Activated naive CD8-positive, alpha-beta T cell (primary cell): Measurements from ENCODE around the gene SRSF12.

Experiments used
- H3K27ac Mint-ChIP-seq: one replicate; pipeline ENCODE4 v1.8.0; 2021; ENCODE audit warnings: mixed read lengths
- H3K27me3 Mint-ChIP-seq: one replicate; pipeline ENCODE4 v1.8.0; 2021; ENCODE audit warnings: mixed read lengths
- H3K36me3 Mint-ChIP-seq: one replicate; pipeline ENCODE4 v1.8.0; 2021; ENCODE audit warnings: mixed read lengths
- H3K4me1 Mint-ChIP-seq: one replicate; pipeline ENCODE4 v1.8.0; 2021; ENCODE audit warnings: low read depth, mixed read lengths
- H3K4me3 Mint-ChIP-seq: one replicate; pipeline ENCODE4 v1.8.0; 2021; ENCODE audit warnings: mild to moderate bottlenecking, mixed read lengths
- H3K9me3 Mint-ChIP-seq: one replicate; pipeline ENCODE4 v1.8.0; 2021; ENCODE audit warnings: low read depth, mixed read lengths

The SRSF12 gene

DNA sequence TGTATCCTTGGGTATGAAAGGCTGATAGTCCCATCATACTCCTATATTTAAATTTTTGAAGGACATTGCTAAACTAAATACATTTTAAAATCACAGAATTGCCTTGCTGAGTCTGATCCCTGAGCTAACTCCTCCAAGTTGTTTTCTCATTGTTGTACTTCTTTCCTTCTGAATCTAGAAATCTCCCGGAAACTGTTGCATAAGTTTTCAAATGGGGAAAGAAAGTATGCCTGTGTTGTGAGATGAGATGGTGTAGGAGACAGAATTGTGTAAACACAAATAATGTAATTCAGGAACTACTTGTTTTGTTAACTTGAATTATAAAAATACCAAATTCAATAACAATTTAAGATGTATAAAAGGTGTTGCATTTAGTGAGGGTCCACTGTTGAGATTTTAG, 30.0 kb downstream of the SRSF12 start:
- peaks cover 58% of the 10 kb centered on the region for H3K4me1 Mint-ChIP-seq
- H3K9me3 Mint-ChIP-seq: no peaks in the 10 kb centered on the region
- no peak overlapping the region for H3K4me3 Mint-ChIP-seq
- H3K27me3 Mint-ChIP-seq: no peaks in the 10 kb centered on the region
- H3K27ac Mint-ChIP-seq: peak overlapping the region; percentile 77
- H3K36me3 Mint-ChIP-seq: peaks cover 9% of the 10 kb centered on the region

DNA sequence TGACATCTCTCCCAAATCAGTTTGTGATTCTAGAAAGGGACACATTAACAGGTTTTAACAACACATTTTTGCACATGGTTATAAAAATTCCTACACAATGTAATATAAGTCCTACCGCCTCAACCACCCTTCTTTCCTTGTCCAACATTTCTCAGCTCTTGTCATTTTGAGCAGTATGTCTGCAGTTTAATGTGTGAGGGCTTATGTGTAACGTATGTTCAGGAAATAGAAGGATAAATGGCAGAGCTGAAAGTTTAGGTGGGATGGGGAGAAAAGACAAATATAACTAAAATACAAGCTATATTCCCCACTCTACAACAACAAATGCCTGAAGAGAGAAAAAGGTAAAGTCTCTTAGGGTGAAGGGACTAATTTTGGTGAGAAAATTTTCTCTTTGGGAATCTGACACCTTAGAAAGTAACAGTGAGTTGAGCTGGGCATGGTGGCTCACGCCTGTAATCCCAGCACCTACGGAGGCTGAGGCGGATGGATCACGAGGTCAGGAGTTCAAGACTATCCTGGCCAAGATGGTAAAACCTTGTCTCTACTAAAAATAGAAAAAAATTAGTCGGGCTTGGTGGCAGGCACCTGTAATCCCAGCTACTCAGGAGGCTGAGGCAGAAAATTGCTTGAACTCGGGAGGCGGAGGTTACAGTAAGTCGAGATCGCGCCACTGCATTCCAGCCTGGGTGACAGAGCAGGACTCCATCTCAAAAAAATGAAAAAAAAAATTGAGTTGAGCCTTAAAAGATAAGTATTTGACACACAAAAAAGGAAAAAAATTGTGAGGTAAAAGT, 32.3 kb downstream of the SRSF12 start:
- no peaks in the 10 kb centered on the region for H3K9me3 Mint-ChIP-seq
- H3K27me3 Mint-ChIP-seq: no peaks in the 10 kb centered on the region
- peak overlapping the region; percentile 80 for H3K27ac Mint-ChIP-seq
- peaks cover 60% of the 10 kb centered on the region for H3K4me1 Mint-ChIP-seq
- H3K4me3 Mint-ChIP-seq: peak overlapping the region; percentile 22
- peaks cover 9% of the 10 kb centered on the region for H3K36me3 Mint-ChIP-seq

DNA sequence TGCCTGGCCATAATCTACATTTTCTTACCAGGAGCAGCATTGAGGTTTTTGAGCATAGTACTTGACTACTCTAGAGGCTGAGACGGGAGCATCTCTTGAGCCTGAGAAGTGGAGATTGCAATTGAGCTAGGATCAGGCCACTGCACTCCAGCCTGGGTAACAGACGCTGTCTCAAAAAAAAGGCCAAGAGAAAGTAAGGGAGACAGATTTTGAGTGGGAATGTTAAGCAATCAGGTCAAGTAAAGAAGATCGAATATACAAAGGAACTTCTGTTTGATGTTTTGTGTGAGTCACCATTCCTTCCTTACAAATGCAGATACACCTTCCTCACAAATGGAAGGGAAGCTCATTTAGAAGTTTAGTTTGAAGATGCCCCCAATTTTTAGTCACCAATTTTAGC, 32.9 kb downstream of the SRSF12 start:
- Mint-ChIP-seq H3K4me1 (peaks cover 56% of the 10 kb centered on the region), H3K36me3 (peaks cover 9% of the 10 kb centered on the region), H3K9me3 (no peaks in the 10 kb centered on the region), H3K27ac (peak overlapping the region; percentile 80), H3K4me3 (peak overlapping the region; percentile 55), H3K27me3 (no peaks in the 10 kb centered on the region)

DNA sequence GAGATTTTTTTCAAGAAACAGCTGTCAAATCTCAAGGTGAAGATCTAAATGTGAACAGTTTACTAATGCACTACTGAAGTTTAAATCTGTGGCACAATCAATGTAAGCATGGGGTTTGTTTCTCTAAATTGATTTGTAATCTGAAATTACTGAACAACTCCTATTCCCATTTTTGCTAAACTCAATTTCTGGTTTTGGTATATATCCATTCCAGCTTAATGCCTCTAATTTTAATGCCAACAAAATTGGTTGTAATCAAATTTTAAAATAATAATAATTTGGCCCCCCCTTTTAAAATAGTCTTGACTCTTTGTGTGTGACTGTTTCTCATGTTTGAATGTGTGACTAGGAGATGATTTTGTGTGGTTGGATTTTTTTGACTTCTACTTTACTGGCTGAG, 33.3 kb downstream of the SRSF12 start:
- Mint-ChIP-seq H3K4me3 (peak overlapping the region; percentile 55), H3K36me3 (peaks cover 9% of the 10 kb centered on the region), H3K9me3 (no peaks in the 10 kb centered on the region), H3K27ac (peak overlapping the region; percentile 78), H3K27me3 (no peaks in the 10 kb centered on the region), H3K4me1 (peaks cover 54% of the 10 kb centered on the region)

DNA sequence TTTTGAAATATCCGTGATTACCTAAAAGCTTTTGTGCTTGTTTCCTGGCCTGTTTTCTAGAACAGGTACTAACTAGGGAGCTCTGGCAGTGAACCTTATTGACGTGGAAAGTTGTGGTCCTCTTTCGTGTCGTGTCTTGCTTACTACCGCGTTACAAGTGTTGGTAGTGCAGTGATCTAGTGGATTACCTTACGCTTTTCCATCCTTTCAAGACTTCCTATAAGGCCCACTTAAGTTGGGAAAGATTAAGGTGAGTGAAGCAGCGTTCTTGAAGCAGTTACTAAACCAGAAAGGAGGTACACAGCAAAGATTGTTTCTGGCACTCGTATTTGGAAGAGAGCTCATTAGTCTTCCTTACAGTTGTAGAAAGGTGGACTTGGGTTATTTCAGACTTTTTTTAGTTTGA, 35.4 kb downstream of the SRSF12 start:
- Mint-ChIP-seq H3K27ac (peak overlapping the region; percentile 95), H3K4me3 (peak overlapping the region; percentile 97), H3K36me3 (peaks cover 9% of the 10 kb centered on the region), H3K9me3 (no peaks in the 10 kb centered on the region), H3K4me1 (peaks cover 52% of the 10 kb centered on the region), H3K27me3 (no peaks in the 10 kb centered on the region)

DNA sequence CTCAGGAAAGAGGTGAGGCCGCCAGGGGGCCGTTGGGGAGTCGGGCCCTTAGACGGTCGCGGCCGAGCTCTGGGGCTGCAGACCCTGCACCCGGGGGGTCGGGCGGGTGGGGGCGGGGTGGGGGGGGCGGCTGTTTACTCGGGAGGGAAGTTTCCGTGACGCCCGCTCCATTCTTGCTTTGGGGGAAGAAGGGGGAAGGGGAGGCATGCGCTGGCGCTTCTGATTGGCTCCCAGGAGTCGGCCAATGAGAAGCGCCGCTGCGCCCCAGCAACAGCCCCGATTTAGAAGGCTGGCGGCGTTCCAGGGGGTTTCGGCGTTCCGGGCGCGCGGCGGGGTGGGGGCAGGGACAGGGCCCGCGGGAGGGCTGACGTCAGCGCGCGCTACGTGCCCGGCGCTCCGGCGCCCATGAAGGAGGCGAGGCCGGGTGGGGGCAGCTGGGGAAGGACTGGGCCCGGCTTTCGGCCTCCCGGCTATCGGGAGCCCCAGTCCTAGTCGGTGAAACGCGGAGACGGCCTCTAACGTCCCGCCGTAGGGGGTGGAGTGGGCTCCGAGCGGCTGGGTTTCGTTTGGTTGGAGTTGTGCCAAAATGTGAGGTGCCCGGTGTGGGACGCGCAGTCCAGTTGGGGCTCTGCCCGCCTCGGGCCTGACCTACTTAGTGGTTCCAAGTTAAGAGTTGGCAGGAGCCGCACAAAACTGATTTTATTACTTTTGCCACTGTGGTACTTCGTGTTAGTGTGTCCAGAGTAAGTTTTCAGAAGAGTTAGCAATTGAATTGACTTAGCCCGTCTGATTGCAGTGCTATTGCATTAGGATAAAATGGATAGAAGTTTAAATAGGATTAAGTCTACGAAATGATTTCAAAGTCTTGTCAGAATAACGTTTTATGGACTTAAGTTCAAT, 36.2 kb downstream of the SRSF12 start:
- H3K9me3 Mint-ChIP-seq: no peaks in the 10 kb centered on the region
- peaks cover 9% of the 10 kb centered on the region for H3K36me3 Mint-ChIP-seq
- H3K27ac Mint-ChIP-seq: peak overlapping the region; percentile 95
- H3K4me1 Mint-ChIP-seq: peaks cover 47% of the 10 kb centered on the region
- H3K27me3 Mint-ChIP-seq: no peaks in the 10 kb centered on the region
- peak overlapping the region; percentile 97 for H3K4me3 Mint-ChIP-seq

DNA sequence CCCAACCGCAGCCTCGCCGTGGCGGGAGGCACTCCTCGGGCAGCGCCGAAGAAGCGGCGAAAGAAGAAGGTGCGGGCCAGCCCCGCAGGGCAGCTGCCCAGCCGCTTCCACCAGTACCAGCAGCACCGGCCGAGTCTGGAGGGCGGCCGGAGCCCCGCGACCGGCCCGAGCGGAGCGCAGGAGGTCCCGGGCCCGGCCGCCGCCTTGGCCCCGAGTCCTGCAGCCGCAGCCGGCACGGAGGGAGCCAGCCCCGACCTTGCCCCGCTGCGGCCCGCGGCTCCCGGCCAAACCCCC, 36.8 kb downstream of the SRSF12 start:
- Mint-ChIP-seq H3K36me3 (peaks cover 9% of the 10 kb centered on the region), H3K27me3 (no peaks in the 10 kb centered on the region), H3K4me3 (peak overlapping the region; percentile 99), H3K27ac (peak overlapping the region; percentile 99), H3K4me1 (peaks cover 43% of the 10 kb centered on the region), H3K9me3 (no peaks in the 10 kb centered on the region)

DNA sequence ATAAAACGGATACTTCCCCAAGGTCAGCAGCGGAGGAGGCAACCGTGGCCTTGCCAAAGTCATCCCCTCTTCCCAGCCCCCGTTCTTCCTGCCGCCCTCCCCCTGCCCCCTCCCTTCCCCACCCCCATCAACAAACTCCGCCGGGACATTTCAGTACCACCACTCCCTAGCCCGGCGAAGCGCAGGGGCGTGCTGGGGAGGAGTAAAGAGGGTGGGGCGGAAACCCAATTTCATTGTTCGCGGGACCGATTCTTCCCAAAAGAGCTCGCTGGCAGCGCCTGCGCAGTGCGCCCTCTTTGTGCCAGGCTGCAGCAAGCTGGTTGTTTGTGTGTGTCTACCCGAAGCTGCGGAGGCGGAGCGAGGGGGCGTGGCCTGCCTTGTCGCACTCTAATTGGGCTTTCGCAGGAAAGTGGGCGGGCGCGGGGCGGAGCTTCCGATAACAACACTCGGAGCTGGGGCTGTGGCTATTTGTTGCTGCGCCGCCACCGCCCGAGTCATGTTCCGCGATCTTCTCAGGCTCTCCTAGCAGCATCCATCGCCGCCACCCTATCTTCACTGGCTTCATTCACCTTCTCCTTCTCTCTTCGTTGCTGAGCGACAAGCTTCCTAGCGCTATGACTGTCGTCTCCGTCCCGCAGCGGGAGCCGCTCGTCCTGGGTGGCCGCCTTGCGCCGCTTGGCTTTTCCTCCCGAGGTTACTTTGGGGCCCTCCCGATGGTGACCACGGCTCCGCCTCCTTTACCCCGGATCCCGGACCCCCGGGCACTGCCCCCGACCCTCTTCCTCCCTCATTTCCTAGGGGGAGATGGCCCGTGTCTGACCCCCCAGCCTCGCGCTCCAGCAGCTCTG, 37.4 kb downstream of the SRSF12 start, which contains the start of gene PNRC1:
Gene PNRC1 (plus strand): TSS at position 471 of the 848 bp plus-strand sequence. CDS start 144 bp downstream, at position 615.
- Mint-ChIP-seq H3K4me3 (peak within 1 kb of the TSS; percentile 99), H3K27me3 (no peaks in the 10 kb centered on the region), H3K36me3 (peaks cover 9% of the 10 kb centered on the region), H3K27ac (peak within 1 kb of the TSS; percentile 99), H3K4me1 (peaks cover 40% of the 10 kb centered on the region), H3K9me3 (no peaks in the 10 kb centered on the region)

DNA sequence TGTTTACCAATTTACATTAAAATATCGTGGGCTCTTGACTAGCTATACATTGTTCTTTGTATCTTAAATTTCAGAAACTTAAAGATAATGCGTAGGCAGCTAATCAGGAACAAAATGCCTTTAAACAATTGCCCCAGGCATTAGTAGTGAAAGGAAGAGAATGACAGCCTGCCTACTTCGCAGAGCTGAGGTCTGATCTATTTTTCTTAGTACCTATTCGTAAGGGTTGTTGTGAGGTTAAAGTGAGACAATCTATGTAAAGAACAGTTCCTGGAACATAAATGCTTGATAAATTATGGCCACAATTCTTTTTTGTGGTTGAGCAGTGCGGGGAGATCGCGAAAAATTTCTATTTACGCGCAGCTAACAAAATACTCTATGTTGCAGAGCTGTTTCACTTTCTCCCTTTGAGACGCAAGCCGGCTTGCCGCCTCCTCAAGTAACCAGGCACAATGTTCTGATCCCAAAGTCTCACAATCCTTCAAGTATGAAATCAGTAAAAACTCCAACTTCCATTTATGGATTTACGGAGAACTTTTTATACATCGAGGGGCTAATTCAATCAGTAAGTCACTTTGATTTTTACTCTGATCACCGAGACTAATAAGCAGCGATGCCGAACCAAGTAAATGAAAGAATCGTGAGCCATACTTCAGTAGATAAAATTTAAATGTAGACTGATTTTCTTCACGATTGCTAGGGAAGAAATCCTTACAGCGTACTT, 38.2 kb downstream of the SRSF12 start:
- Mint-ChIP-seq H3K27me3 (no peaks in the 10 kb centered on the region), H3K4me3 (peak overlapping the region; percentile 99), H3K9me3 (no peaks in the 10 kb centered on the region), H3K4me1 (peaks cover 32% of the 10 kb centered on the region), H3K36me3 (peaks cover 6% of the 10 kb centered on the region), H3K27ac (peak overlapping the region; percentile 99)

DNA sequence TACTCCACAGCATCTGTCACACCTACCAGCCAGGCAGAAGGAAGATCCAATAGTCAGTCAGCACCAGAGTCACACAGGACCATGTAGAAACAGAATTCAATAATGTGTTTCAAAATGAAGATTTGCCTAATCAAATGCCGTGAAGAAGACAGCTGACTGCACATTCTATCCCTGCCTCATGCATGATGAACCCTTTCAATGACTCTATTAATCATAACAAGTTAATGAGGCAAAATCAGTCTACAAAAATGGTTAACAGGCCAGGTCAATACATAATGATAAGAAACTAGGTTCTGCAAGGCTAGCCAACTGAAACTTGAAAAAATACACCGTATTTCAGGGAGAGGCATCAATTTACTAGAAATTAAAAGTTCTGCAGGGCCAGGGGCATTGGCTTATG, 44.0 kb downstream of the SRSF12 start:
- Mint-ChIP-seq H3K4me1 (peaks cover 5% of the 10 kb centered on the region), H3K27ac (no peak overlapping the region)

DNA sequence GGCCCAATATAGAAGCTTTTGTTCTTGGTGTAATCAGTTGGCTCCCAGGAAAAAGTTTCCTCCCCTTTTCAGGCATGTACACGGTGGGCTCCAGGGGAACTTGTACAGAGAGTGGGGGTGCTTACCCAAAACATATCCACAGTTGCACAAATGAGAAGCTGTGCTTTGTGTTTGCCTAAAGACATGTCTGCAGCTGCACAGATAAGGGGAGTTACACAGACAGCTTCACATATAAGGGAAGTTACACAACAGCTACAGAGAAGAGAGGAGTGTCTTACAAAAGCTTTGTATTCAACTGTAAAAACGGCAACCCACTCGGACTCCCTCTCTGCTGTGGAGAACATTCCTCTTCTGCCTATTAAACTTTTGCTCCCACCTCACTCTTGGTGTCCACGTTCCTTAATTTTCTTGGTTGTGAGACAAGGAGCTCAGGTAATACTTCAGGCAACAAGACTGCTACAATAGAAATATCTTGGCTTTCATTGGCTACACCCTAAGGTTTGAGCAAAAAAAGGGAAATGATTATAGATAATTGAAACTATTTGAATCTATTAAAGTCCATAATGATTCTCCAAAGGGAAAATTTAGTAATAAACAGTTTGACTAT, 44.8 kb downstream of the SRSF12 start:
- no peaks in the 10 kb centered on the region for H3K9me3 Mint-ChIP-seq
- H3K27me3 Mint-ChIP-seq: peaks cover 4% of the 10 kb centered on the region
- H3K36me3 Mint-ChIP-seq: no peaks in the 10 kb centered on the region
- no peak overlapping the region for H3K27ac Mint-ChIP-seq
- H3K4me3 Mint-ChIP-seq: no peak overlapping the region
- H3K4me1 Mint-ChIP-seq: no peaks in the 10 kb centered on the region

More for the DNA sequence above, 44.0 kb downstream of the SRSF12 start:
- Mint-ChIP-seq H3K27me3 (peaks cover 4% of the 10 kb centered on the region), H3K36me3 (no peaks in the 10 kb centered on the region), H3K4me3 (no peak overlapping the region), H3K9me3 (no peaks in the 10 kb centered on the region)

DNA sequence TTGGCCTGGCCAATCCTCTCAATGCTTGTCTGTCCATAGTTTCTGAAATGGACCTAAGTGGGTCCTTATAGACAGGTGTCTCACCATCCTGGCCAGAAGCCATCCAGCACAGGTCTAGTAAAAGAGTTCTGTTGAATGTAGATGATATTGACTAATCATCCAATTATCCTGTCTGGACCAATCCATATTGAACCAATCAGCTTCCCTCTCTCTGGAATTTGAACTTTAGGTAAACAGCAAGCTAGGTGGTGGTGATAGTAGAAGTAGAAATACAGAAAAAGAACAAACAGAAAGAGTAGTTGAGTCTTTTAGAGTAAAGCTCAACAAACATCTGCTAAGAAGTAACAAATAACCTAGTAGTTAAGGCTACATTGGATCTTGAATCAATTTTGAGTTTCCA, 46.8 kb downstream of the SRSF12 start:
- Mint-ChIP-seq H3K9me3 (no peaks in the 10 kb centered on the region), H3K4me1 (no peaks in the 10 kb centered on the region)

DNA sequence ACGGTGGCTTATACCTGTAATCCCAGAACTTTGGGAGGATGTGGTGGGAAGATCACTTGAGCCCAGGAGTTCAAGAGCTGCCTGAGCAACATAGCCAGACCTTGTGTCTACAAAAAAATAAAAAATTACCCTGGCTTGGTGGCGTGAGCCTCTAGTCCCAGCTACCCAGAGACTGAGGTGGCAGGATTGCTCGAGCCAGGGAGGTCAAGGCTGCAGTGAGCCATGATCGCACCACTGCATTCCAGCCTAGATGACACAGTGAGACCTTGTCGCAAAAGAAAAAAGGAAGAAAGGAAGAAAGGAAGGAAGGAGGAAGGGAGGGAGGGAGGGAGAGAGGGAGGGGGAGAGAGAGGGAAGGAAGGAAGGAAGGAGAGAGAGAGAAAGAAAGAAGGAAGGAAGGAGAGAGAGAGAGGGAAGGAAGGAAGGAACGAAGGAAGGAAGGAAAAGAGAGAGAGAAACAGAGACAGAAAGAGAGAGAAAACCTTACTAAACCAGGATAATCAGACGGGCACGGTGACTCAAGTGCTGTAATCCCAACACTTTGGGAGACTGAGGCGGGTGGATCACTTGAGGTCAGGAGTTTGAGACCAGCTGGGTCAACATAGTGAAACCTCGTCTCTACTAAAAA, 48.2 kb downstream of the SRSF12 start:
- peak overlapping the region; percentile 46 for H3K27ac Mint-ChIP-seq

More for the DNA sequence above, 46.8 kb downstream of the SRSF12 start:
- peaks cover 4% of the 10 kb centered on the region for H3K27me3 Mint-ChIP-seq
- H3K4me3 Mint-ChIP-seq: no peak overlapping the region
- no peaks in the 10 kb centered on the region for H3K36me3 Mint-ChIP-seq
- no peak overlapping the region for H3K27ac Mint-ChIP-seq

More for the DNA sequence above, 48.2 kb downstream of the SRSF12 start:
- no peaks in the 10 kb centered on the region for H3K36me3 Mint-ChIP-seq
- H3K4me1 Mint-ChIP-seq: no peaks in the 10 kb centered on the region
- no peak overlapping the region for H3K4me3 Mint-ChIP-seq
- H3K27me3 Mint-ChIP-seq: peaks cover 4% of the 10 kb centered on the region
- no peaks in the 10 kb centered on the region for H3K9me3 Mint-ChIP-seq
